RWPE1 (cell line): ENCODE results near the gene ARHGEF25.

Source experiments
- CTCF ChIA-PET: fragments of 350-600 bp; sonication (Branson Sonifier 250); formaldehyde crosslinking; extraction: SDS; loops from one replicate; lab custom pipeline; 2021; lab: Yijun Ruan, JAX
- POLR2A ChIA-PET: fragments of 400-600 bp; formaldehyde crosslinking; extraction: SDS; loops from one replicate; lab custom pipeline; 2020; ENCODE audit warnings: antibody characterized with exemption; ENCODE audit not compliant: low non-redundant PET; lab: Yijun Ruan, JAX
- DNase-seq: peaks from one replicate; pipeline ENCODE4 v3.0.0; 2012; ENCODE audit warnings: low spot score
- H3K27ac ChIP-seq: fragments of 450-650 bp; 2 replicates; pipeline ENCODE4 v1.5.1; 2017
- TF ChIP-seq, protein P1 (sequence below): fragments of 450-650 bp; conservative IDR thresholded peaks from 2 replicates; pipeline ENCODE4 v1.5.1; 2017; ENCODE audit warnings: low read depth, mild to moderate bottlenecking

Gene ARHGEF25

DNA sequence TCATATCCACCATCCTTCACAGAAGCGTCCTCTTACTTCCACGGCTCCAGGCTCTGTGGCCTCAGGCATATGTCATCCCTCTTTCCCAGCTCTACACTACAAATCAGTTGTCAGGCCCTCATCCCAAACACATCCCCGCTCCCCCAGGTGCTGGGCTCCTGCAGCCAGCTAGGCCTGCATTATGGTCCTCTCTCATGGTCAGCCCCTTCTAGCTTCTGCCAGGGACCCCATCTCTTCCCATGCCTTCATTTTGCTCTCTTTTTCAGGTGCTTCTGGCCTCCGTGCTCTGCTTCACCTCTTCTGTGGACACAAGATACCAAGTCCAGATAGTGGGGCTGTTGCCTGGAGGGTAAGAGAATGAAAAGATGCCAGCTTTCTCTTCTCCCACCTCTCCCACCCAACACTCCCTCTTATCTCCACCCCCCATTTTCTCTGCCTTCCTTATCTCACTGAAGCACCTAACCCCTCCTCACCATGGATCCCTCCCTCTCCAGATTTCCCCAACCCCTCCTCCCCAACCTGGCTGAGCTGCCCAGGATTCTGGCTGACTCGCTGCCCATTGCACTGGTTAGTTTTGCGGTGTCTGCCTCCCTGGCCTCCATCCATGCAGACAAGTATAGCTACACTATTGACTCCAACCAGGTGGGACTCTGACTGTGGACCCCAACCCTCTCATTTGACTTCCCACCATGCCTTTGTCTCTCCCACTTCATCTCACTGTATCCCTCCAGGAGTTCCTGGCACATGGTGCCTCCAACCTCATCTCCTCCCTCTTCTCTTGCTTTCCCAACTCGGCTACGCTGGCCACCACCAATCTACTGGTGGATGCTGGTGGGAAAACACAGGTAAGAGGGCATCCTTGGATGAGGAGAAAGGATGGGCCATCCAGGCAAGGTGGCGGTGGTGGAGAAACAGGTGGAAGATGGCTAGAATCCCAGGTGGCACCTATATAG, 11.3 kb downstream of the ARHGEF25 start:
- H3K27ac ChIP-seq: no peak overlapping the region
- CTCF ChIA-PET: interaction anchor here (0.6 to 4.8 kb wide), 10 partner anchors 8 to 313 kb away, joined by 3 to 32 read pairs (median 5); partner anchors contain the start of genes GLI1 and PIP4K2C
- TF ChIP-seq, protein P1, sequence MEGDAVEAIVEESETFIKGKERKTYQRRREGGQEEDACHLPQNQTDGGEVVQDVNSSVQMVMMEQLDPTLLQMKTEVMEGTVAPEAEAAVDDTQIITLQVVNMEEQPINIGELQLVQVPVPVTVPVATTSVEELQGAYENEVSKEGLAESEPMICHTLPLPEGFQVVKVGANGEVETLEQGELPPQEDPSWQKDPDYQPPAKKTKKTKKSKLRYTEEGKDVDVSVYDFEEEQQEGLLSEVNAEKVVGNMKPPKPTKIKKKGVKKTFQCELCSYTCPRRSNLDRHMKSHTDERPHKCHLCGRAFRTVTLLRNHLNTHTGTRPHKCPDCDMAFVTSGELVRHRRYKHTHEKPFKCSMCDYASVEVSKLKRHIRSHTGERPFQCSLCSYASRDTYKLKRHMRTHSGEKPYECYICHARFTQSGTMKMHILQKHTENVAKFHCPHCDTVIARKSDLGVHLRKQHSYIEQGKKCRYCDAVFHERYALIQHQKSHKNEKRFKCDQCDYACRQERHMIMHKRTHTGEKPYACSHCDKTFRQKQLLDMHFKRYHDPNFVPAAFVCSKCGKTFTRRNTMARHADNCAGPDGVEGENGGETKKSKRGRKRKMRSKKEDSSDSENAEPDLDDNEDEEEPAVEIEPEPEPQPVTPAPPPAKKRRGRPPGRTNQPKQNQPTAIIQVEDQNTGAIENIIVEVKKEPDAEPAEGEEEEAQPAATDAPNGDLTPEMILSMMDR: no peak
- no peak for DNase-seq
- POLR2A ChIA-PET: no interaction called here

DNA sequence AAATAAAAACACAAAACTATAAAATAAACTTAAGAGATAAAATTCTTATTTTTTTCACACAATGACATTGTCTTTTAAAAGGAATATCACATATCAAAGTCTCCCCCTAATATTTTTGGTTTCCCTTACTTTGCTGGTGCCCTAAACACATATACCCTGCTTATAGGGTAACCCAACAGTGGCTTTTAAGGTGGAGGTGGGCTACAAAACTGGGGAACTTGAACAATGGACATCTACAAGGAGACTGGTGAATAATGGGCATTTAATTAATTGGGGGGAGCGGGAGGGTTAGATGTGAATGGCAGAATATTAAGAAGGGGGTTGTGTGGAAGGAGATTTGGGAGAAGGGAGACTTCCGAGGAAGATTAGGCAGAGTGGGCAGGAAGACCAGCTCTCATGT, 12.2 kb downstream of the ARHGEF25 start:
- TF ChIP-seq, protein P1: no peak
- no peak for DNase-seq
- ChIA-PET CTCF (interaction anchor here (1.7 to 2.6 kb wide), 2 partner anchors 40 to 164 kb away, joined by 5 to 12 read pairs; partner anchors contain the start of gene GLI1), POLR2A (no interaction called here)
- H3K27ac ChIP-seq: no peak overlapping the region

DNA sequence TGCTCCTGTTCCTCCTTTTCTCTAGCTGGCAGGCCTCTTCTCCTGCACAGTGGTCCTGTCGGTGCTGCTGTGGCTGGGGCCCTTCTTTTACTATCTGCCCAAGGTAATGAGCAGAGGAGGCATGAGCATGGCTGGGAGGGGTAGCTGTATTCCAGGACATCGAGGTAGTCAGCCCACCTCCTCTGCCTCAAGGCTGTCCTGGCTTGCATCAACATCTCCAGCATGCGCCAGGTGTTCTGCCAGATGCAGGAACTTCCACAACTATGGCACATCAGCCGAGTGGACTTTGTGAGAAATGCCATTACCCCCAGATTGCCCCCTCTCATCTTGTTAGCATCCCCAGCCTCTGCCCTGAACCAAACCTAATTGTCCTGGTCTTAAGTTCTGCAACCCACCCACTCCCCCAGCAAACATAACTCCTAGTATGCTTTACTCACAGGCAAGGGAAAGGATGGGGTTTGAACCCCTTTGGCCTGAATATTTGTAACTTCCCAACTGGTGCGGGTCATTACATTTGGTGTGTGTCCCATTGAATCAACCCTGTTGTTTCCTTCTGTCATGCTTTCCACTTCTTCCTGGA, 12.7 kb downstream of the ARHGEF25 start:
- ChIA-PET CTCF (interaction anchor here (1.3 to 2.6 kb wide), 2 partner anchors 9 to 41 kb away, joined by 5 to 12 read pairs; partner anchors contain the start of gene B4GALNT1), POLR2A (no interaction called here)
- no peak overlapping the region for H3K27ac ChIP-seq
- DNase-seq: no peak
- TF ChIP-seq, protein P1: no peak

DNA sequence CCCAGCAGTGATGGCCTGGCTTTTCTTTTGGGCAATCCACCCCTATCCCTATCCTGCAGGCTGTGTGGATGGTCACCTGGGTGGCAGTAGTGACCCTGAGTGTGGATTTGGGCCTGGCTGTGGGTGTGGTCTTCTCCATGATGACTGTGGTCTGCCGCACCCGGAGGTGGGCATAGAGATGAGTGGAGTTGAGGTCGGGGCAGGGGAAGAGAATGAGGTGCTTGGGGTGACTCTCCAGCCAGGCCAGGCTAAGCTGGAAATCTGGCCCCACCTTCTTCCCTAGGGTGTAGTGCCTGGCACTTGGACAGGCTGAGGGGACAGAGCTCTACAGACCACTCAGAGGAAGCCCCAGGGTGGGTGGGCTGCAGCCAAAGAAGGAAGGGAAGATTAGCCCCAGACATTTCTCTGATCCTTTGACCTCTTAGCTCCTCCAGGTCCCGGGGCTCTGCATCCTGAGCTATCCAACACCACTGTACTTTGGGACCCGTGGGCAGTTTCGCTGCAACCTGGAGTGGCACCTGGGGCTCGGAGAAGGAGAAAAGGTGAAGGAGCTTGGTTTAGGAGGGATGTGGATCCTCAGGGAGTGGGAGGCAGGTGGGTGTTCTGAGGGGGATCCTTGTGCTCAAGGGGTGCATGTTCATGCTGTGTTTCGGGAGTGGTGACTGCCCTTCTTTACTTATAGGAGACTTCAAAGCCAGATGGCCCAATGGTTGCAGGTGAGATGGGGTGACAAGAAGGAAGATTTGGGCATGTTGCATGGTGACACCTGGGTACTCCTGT, 13.4 kb downstream of the ARHGEF25 start:
- no peak for DNase-seq
- H3K27ac ChIP-seq: no peak overlapping the region
- TF ChIP-seq, protein P1: no peak
- ChIA-PET CTCF (interaction anchor here (1.3 to 2.6 kb wide), 2 partner anchors 8 to 41 kb away, joined by 5 to 12 read pairs; partner anchors contain the start of gene B4GALNT1), POLR2A (no interaction called here)

DNA sequence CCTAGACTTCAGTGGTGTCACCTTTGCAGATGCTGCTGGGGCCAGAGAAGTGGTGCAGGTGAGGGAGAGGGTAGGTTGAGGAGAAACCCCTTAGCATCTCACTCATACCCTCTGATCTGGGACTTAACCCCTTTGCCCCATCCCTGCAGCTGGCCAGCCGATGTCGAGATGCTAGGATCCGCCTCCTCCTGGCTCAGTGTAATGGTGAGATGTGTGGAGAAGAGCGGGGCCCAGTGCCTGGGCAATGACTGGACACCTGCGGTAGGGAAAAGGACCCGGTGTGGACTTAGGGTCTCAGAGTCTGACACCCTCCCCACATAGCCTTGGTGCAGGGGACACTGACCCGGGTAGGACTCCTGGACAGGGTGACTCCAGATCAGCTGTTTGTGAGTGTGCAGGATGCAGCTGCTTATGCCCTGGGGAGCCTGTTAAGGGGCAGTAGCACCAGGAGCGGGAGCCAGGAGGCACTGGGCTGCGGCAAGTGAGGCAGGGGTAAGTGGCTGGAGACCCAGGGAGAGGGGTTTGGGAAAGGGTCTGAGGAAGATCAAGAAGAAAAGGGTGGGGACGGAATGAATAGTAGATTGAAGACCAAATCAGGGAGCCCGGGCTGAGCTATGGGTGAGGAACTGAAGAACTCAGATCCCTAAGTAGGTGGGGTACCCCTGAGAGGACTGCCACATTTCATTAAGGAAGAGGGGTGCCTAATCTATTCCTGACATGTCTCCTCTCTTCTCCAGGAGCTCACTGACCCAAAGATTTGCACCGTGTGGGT, 14.2 kb downstream of the ARHGEF25 start:
- ChIA-PET CTCF (interaction anchor here (0.7 to 2.6 kb wide), 2 partner anchors 20 to 42 kb away, joined by 3 to 12 read pairs; no protein-coding TSS in a partner anchor), POLR2A (no interaction called here)
- TF ChIP-seq, protein P1: no peak
- H3K27ac ChIP-seq: no peak overlapping the region
- DNase-seq: no peak
